GM20000 (cell line): ENCODE measurements around the gene RER1.
A peak's percentile ranks its signal among the peaks of the same experiment; 100 is the strongest.

Experiments
- DNase-seq: peaks from one replicate; pipeline ENCODE4 v3.0.0; 2012; ENCODE audit warnings: low spot score
- CTCF ChIP-seq: IDR thresholded peaks from 2 replicates; pipeline ENCODE4 v1.5.1; 2012; ENCODE audit warnings: mild to moderate bottlenecking, control low read depth; ENCODE audit errors: extremely low read depth, missing control alignments

RER1 gene

GRCh38 chr1:2425892-2426291, 34.3 kb downstream of the RER1 start:
- DNase-seq = no peak
- no peak for TF ChIP-seq CTCF

GRCh38 chr1:2426540-2426939, 34.9 kb downstream of the RER1 start:
- DNase-seq = no peak
- no peak for TF ChIP-seq CTCF

GRCh38 chr1:2427051-2427450, 35.4 kb downstream of the RER1 start:
- no peak for DNase-seq

GRCh38 chr1:2427976-2428375, 36.3 kb downstream of the RER1 start:
- TF ChIP-seq CTCF = no peak
- no peak for DNase-seq

More at GRCh38 chr1:2427051-2427450, 35.4 kb downstream of the RER1 start:
- TF ChIP-seq CTCF = no peak

- TF ChIP-seq CTCF = no peak
Measured at GRCh38 chr1:2428490-2428889, 36.8 kb downstream of the RER1 start.

GRCh38 chr1:2429780-2430591, 38.3 kb downstream of the RER1 start:
- no peak for DNase-seq

More at GRCh38 chr1:2428490-2428889, 36.8 kb downstream of the RER1 start:
- no peak for DNase-seq

More at GRCh38 chr1:2429780-2430591, 38.3 kb downstream of the RER1 start:
- TF ChIP-seq CTCF = peak; percentile 3
